Activated B cell treated with CpG ODN at 0.5 μM for 24 hours (primary cell): ENCODE data around the gene UBE2N. TPM values are rescaled to one million over a fixed set of nuclear protein-coding genes. Genes with fewer than 3 reads are reported as not detected.

Source experiments
- ATAC-seq: fragments of 200-7000 bp; cut with Tn5 transposase; one replicate; pipeline ENCODE4 v1.10.0; 2021; ENCODE audit warnings: low read depth, mild to moderate bottlenecking, moderate library complexity
- CTCF ChIA-PET: fragments of 350-600 bp; sonication (Branson Sonifier 250); formaldehyde crosslinking; loops from one replicate; lab custom pipeline; 2021; ENCODE audit warnings: antibody characterized with exemption; lab: Charles Lee
- POLR2A ChIA-PET: fragments of 350-600 bp; sonication (Branson Sonifier 250); formaldehyde crosslinking; loops from one replicate; lab custom pipeline; 2021; ENCODE audit warnings: antibody characterized with exemption; lab: Charles Lee
- DNase-seq: peaks from one replicate; pipeline ENCODE4 v3.0.0; 2022
- H3K27ac Mint-ChIP-seq: one replicate; pipeline ENCODE4 v1.8.0; 2020; ENCODE audit warnings: mixed read lengths
- H3K27me3 Mint-ChIP-seq: one replicate; pipeline ENCODE4 v1.8.0; 2021; ENCODE audit warnings: mixed read lengths
- H3K36me3 Mint-ChIP-seq: one replicate; pipeline ENCODE4 v1.8.0; 2021; ENCODE audit warnings: low read depth, mixed read lengths
- H3K4me1 Mint-ChIP-seq: one replicate; pipeline ENCODE4 v1.8.0; 2021; ENCODE audit warnings: mixed read lengths
- H3K4me3 Mint-ChIP-seq: one replicate; pipeline ENCODE4 v1.8.0; 2020; ENCODE audit warnings: mild to moderate bottlenecking, mixed read lengths
- H3K9me3 Mint-ChIP-seq: one replicate; pipeline ENCODE4 v1.8.0; 2020; ENCODE audit warnings: mixed read lengths
- CTCF ChIP-seq: fragments of 200-600 bp; IDR thresholded peaks from one replicate; pipeline ENCODE4 v1.8.0; 2022; ENCODE audit warnings: antibody characterized with exemption, mild to moderate bottlenecking
- intact Hi-C: fragments of 100-400 bp; cut with micrococcal nuclease; formaldehyde crosslinking; loops from one replicate; pipeline ENCODE4 v1.15.1; 2024
- total RNA-seq: library from RNA; stranded (reverse); gene quantifications from 2 replicates; pipeline ENCODE4 v1.2.3, GENCODE V29; 2022

The UBE2N gene
- total RNA-seq, 1 donor from 2014 or later: 152 TPM

- peak within 1 kb of the TSS; percentile 100 for H3K4me3 Mint-ChIP-seq
- POLR2A ChIA-PET: interaction anchor here (0.6 to 1.0 kb wide), 2 partner anchors 238 to 382 kb away, joined by 7 read pairs; no protein-coding TSS in a partner anchor
- no peak for TF ChIP-seq CTCF
- H3K4me1 Mint-ChIP-seq: peaks cover 35% of the 10 kb centered on the region
- peaks cover 8% of the 10 kb centered on the region for H3K36me3 Mint-ChIP-seq
- H3K27ac Mint-ChIP-seq: peak within 1 kb of the TSS; percentile 100
- CTCF ChIA-PET: interaction anchor here (1.2 kb wide), 1 partner anchor 390 kb away, joined by 4 read pairs; no protein-coding TSS in a partner anchor
- intact Hi-C loops: loop anchor here (1.0 to 5.0 kb wide), 8 partner anchors 65 to 448 kb away; partner anchors contain the start of genes CRADD, EEA1, MRPL42 and SOCS2
- DNase-seq (peak; percentile 98), ATAC-seq (peak; percentile 87)
- H3K27me3 Mint-ChIP-seq: no peaks in the 10 kb centered on the region
- no peaks in the 10 kb centered on the region for H3K9me3 Mint-ChIP-seq
Measured at GRCh38 chr12:93377252-93378195, 64.2 kb downstream of the UBE2N start, which contains the start of gene NUDT4. Gene NUDT4, plus strand, starts transcription at chr12:93377925. Its CDS starts 398 bp downstream, at chr12:93378323.

- no peak for TF ChIP-seq CTCF
- Mint-ChIP-seq H3K27ac (no peak overlapping the region), H3K4me1 (peaks cover 29% of the 10 kb centered on the region), H3K4me3 (peak overlapping the region; percentile 85), H3K9me3 (no peaks in the 10 kb centered on the region), H3K36me3 (peaks cover 8% of the 10 kb centered on the region), H3K27me3 (peaks cover 2% of the 10 kb centered on the region)
- ChIA-PET CTCF (interaction anchor here (1.2 kb wide), 1 partner anchor 389 kb away, joined by 4 read pairs; no protein-coding TSS in a partner anchor), POLR2A (interaction anchor here (0.6 to 1.0 kb wide), 2 partner anchors 237 to 381 kb away, joined by 7 read pairs; no protein-coding TSS in a partner anchor)
- ATAC-seq (no peak), DNase-seq (no peak)
- intact Hi-C loops: loop anchor here (1.0 to 5.0 kb wide), 8 partner anchors 66 to 447 kb away; partner anchors contain the start of genes CRADD, EEA1, MRPL42 and SOCS2
Measured at GRCh38 chr12:93376436-93377251, 65.1 kb downstream of the UBE2N start.

- H3K4me1 Mint-ChIP-seq: peaks cover 22% of the 10 kb centered on the region
- TF ChIP-seq CTCF: no peak
- ChIA-PET POLR2A (no interaction called here), CTCF (no interaction called here)
- peaks cover 3% of the 10 kb centered on the region for H3K27me3 Mint-ChIP-seq
- H3K9me3 Mint-ChIP-seq: no peaks in the 10 kb centered on the region
- H3K27ac Mint-ChIP-seq: no peak overlapping the region
- intact Hi-C loops: loop anchor here (2.0 to 5.0 kb wide), 3 partner anchors 194 to 301 kb away; partner anchors contain the start of genes CRADD and SOCS2
- H3K4me3 Mint-ChIP-seq: no peak overlapping the region
- DNase-seq (no peak), ATAC-seq (no peak)
- H3K36me3 Mint-ChIP-seq: peaks cover 6% of the 10 kb centered on the region
Measured at GRCh38 chr12:93375906-93376305, 65.8 kb downstream of the UBE2N start.

- Mint-ChIP-seq H3K27ac (no peak overlapping the region), H3K9me3 (no peaks in the 10 kb centered on the region), H3K36me3 (peaks cover 6% of the 10 kb centered on the region), H3K4me3 (no peak overlapping the region), H3K4me1 (peaks cover 4% of the 10 kb centered on the region), H3K27me3 (peaks cover 6% of the 10 kb centered on the region)
- POLR2A ChIA-PET: interaction anchor here (1.2 kb wide), 1 partner anchor 13 kb away, joined by 5 read pairs; no protein-coding TSS in a partner anchor
- no peak for TF ChIP-seq CTCF
- ATAC-seq (no peak), DNase-seq (no peak)
- intact Hi-C loops: no loop called here
- CTCF ChIA-PET: no interaction called here
Measured at GRCh38 chr12:93373961-93374656, 67.6 kb downstream of the UBE2N start.
